Measurements from ENCODE around the gene SPI1. TPM values are rescaled to one million over a fixed set of nuclear protein-coding genes. Genes with fewer than 3 reads are reported as not detected.

SPI1 gene
- total RNA-seq, 1 experiment from 2014 or later = not detected

- Histone ChIP-seq H3K36me3 (ENCODE audit: control insufficient read depth, insufficient read depth, low read length) (no peaks in the 10 kb centered on the region; the same call in none of the 2 replicates), H3K4me3 (ENCODE audit: low read depth, low read length) (no peak overlapping the region), H3K27me3 (replicated peaks; ENCODE audit: control insufficient read depth, insufficient read depth, low read length) (no peaks in the 10 kb centered on the region), H3K9me3 (no peaks in the 10 kb centered on the region), H3K4me1 (peaks cover 13% of the 10 kb centered on the region)
- DNase-seq = peak in 1 of 2 experiments; percentile 34
- ChIA-PET CTCF (no interaction called here), POLR2A (no interaction called here)
- TF ChIP-seq, protein P1, sequence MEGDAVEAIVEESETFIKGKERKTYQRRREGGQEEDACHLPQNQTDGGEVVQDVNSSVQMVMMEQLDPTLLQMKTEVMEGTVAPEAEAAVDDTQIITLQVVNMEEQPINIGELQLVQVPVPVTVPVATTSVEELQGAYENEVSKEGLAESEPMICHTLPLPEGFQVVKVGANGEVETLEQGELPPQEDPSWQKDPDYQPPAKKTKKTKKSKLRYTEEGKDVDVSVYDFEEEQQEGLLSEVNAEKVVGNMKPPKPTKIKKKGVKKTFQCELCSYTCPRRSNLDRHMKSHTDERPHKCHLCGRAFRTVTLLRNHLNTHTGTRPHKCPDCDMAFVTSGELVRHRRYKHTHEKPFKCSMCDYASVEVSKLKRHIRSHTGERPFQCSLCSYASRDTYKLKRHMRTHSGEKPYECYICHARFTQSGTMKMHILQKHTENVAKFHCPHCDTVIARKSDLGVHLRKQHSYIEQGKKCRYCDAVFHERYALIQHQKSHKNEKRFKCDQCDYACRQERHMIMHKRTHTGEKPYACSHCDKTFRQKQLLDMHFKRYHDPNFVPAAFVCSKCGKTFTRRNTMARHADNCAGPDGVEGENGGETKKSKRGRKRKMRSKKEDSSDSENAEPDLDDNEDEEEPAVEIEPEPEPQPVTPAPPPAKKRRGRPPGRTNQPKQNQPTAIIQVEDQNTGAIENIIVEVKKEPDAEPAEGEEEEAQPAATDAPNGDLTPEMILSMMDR (IDR thresholded peaks at IDR 0.05; ENCODE audit: insufficient read depth in 1 of 2, low read depth in 1 of 2, low read length in 1 of 2, severe bottlenecking in 1 of 2, unreplicated experiment in 1 of 2) = no peak
- Mint-ChIP-seq H3K27me3 (ENCODE audit: insufficient read depth, unreplicated experiment) (no peaks in the 10 kb centered on the region), H3K36me3 (ENCODE audit: insufficient read depth, unreplicated experiment) (peaks cover 39% of the 10 kb centered on the region), H3K27ac (ENCODE audit: unreplicated experiment) (peak overlapping the region; percentile 5), H3K9me3 (ENCODE audit: unreplicated experiment) (no peaks in the 10 kb centered on the region), H3K4me3 (ENCODE audit: unreplicated experiment) (no peak overlapping the region), H3K4me1 (ENCODE audit: low read depth, unreplicated experiment) (peaks cover 11% of the 10 kb centered on the region)
- intact Hi-C loops (cut with micrococcal nuclease; ENCODE audit: unreplicated experiment) = no loop called here
- BruUV-seq (replicated peaks) = no TSS peak
Measured at GRCh38 chr11:47413908-47414684, 35.7 kb upstream of the SPI1 start.

DNA sequence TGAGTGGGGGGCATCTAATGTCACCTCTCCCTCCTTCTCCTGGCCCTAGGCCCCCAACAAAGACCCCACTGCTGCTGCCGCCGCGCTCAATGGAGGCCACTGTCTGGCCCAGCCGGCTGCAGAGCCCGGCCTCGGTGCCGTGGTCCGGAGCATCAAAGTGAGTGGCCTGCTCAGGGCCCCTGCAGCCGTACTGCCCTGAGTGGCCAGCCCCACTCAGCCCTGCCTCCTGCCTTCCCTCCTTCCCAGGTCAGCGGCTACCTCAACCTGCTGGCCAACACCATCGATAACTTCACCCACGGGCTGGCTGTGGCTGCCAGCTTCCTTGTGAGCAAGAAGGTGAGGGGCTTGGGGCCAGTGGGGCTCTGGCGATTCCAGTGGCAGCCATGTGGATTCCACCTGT, 35.0 kb upstream of the SPI1 start:
- no peaks in the 10 kb centered on the region for H3K27me3 ChIP-seq (replicated peaks; ENCODE audit: control insufficient read depth, insufficient read depth, low read length)
- DNase-seq = no peak
- peaks cover 13% of the 10 kb centered on the region for H3K4me1 ChIP-seq
- POLR2A ChIA-PET = no interaction called here
- peaks cover 11% of the 10 kb centered on the region for H3K4me1 Mint-ChIP-seq (ENCODE audit: low read depth, unreplicated experiment)
- H3K4me3 Mint-ChIP-seq (ENCODE audit: unreplicated experiment) = no peak overlapping the region
- no peak overlapping the region for H3K4me3 ChIP-seq (ENCODE audit: low read depth, low read length)
- CTCF ChIA-PET = no interaction called here
- no peaks in the 10 kb centered on the region for H3K9me3 Mint-ChIP-seq (ENCODE audit: unreplicated experiment)
- peaks cover 32% of the 10 kb centered on the region for H3K36me3 Mint-ChIP-seq (ENCODE audit: insufficient read depth, unreplicated experiment)
- no TSS peak for BruUV-seq (replicated peaks)
- intact Hi-C loops (cut with micrococcal nuclease; ENCODE audit: unreplicated experiment) = no loop called here
- H3K27me3 Mint-ChIP-seq (ENCODE audit: insufficient read depth, unreplicated experiment) = no peaks in the 10 kb centered on the region
- H3K9me3 ChIP-seq = no peaks in the 10 kb centered on the region
- no peak overlapping the region for H3K27ac Mint-ChIP-seq (ENCODE audit: unreplicated experiment)
- no peaks in the 10 kb centered on the region; the same call in 1 of the 2 replicates for H3K36me3 ChIP-seq (ENCODE audit: control insufficient read depth, insufficient read depth, low read length)
- TF ChIP-seq, protein P1 (IDR thresholded peaks at IDR 0.05; ENCODE audit: insufficient read depth in 1 of 2, low read depth in 1 of 2, low read length in 1 of 2, severe bottlenecking in 1 of 2, unreplicated experiment in 1 of 2) = no peak

GRCh38 chr11:47411884-47412746, 33.8 kb upstream of the SPI1 start:
- Histone ChIP-seq H3K4me3 (ENCODE audit: low read depth, low read length) (no peak overlapping the region), H3K27me3 (replicated peaks; ENCODE audit: control insufficient read depth, insufficient read depth, low read length) (no peaks in the 10 kb centered on the region), H3K9me3 (no peaks in the 10 kb centered on the region), H3K36me3 (ENCODE audit: control insufficient read depth, insufficient read depth, low read length) (no peaks in the 10 kb centered on the region; the same call in 1 of the 2 replicates), H3K4me1 (peaks cover 17% of the 10 kb centered on the region)
- DNase-seq = peak; percentile 61 to 72
- BruUV-seq (replicated peaks) = no TSS peak
- no peaks in the 10 kb centered on the region for H3K27me3 Mint-ChIP-seq (ENCODE audit: insufficient read depth, unreplicated experiment)
- peaks cover 37% of the 10 kb centered on the region for H3K36me3 Mint-ChIP-seq (ENCODE audit: insufficient read depth, unreplicated experiment)
- no peak overlapping the region for H3K27ac Mint-ChIP-seq (ENCODE audit: unreplicated experiment)
- H3K4me3 Mint-ChIP-seq (ENCODE audit: unreplicated experiment) = no peak overlapping the region
- ChIA-PET POLR2A (interaction anchor here (0.6 kb wide), 1 partner anchor 167 kb away, joined by 7 read pairs; the partner anchor contains the start of genes KBTBD4 and NDUFS3), CTCF (interaction anchor here (0.5 to 1.0 kb wide), 4 partner anchors 9 to 178 kb away, joined by 3 to 4 read pairs (median 3); partner anchors contain the start of gene PSMC3)
- intact Hi-C loops (cut with micrococcal nuclease; ENCODE audit: unreplicated experiment) = no loop called here
- peaks cover 16% of the 10 kb centered on the region for H3K4me1 Mint-ChIP-seq (ENCODE audit: low read depth, unreplicated experiment)
- H3K9me3 Mint-ChIP-seq (ENCODE audit: unreplicated experiment) = no peaks in the 10 kb centered on the region
- TF ChIP-seq, protein P1 (IDR thresholded peaks at IDR 0.05; ENCODE audit: insufficient read depth in 1 of 2, low read depth in 1 of 2, low read length in 1 of 2, severe bottlenecking in 1 of 2, unreplicated experiment in 1 of 2) = peak; percentile 56 to 78

All from Caco-2 (cell line).